ENCODE measurements around the gene EMSY. TPM values are rescaled to one million over a fixed set of nuclear protein-coding genes. Genes with fewer than 3 reads are reported as not detected.

EMSY gene
- total RNA-seq, 1 experiment from 2014 or later = 52.4 TPM

DNA sequence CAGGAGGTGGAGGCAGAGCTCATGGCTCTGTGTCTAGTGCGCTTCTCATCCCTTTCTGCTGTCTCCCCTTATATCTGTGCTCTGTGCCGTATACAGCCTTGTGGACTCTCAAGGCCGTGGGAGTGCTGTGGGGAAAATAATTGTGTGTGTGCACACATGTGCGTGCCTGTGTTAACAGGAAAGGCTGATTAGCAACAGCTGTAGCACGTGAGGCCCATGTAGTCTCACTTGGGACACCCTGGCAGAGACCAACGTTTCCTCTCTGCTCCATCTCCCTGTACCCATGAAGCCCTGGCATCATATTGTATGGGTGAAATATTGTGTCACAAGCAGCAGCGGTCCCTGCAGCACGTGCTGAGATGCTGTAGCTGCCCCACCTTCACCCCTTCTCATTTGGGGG, 116.4 kb downstream of the EMSY start:
- H3K36me3 ChIP-seq (ENCODE audit: insufficient read depth, low read length, poor library complexity, severe bottlenecking) = no peaks in the 10 kb centered on the region
- no peaks in the 10 kb centered on the region for H3K4me1 ChIP-seq (ENCODE audit: insufficient read depth, low read length, poor library complexity, severe bottlenecking)
- H3K4me3 ChIP-seq (ENCODE audit: low read depth, low read length, poor library complexity, severe bottlenecking) = no peak overlapping the region
- no peak for DNase-seq (ENCODE audit: low spot score)
- TF ChIP-seq, protein P1, sequence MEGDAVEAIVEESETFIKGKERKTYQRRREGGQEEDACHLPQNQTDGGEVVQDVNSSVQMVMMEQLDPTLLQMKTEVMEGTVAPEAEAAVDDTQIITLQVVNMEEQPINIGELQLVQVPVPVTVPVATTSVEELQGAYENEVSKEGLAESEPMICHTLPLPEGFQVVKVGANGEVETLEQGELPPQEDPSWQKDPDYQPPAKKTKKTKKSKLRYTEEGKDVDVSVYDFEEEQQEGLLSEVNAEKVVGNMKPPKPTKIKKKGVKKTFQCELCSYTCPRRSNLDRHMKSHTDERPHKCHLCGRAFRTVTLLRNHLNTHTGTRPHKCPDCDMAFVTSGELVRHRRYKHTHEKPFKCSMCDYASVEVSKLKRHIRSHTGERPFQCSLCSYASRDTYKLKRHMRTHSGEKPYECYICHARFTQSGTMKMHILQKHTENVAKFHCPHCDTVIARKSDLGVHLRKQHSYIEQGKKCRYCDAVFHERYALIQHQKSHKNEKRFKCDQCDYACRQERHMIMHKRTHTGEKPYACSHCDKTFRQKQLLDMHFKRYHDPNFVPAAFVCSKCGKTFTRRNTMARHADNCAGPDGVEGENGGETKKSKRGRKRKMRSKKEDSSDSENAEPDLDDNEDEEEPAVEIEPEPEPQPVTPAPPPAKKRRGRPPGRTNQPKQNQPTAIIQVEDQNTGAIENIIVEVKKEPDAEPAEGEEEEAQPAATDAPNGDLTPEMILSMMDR (conservative IDR thresholded peaks at IDR 0.05; ENCODE audit: low read depth, low read length) = no peak
- no peak for TF ChIP-seq EZH2 (IDR thresholded peaks at IDR 0.05; ENCODE audit: borderline replicate concordance, low read depth, low read length, poor library complexity, severe bottlenecking)
- no peaks in the 10 kb centered on the region for H3K9me3 ChIP-seq (ENCODE audit: low read depth, low read length, poor library complexity, severe bottlenecking)
- ChIA-PET CTCF (no interaction called here), POLR2A (ENCODE audit: low non-redundant PET) (no interaction called here)
- no TSS peak for BruUV-seq (replicated peaks)
- intact Hi-C loops (cut with micrococcal nuclease; ENCODE audit: unreplicated experiment) = no loop called here
- no peaks in the 10 kb centered on the region for H3K27me3 ChIP-seq (replicated peaks; ENCODE audit: insufficient read depth, low read depth, low read length, poor library complexity)
- H3K27ac ChIP-seq (ENCODE audit: low read depth, low read length, poor library complexity, severe bottlenecking) = no peak overlapping the region

DNA sequence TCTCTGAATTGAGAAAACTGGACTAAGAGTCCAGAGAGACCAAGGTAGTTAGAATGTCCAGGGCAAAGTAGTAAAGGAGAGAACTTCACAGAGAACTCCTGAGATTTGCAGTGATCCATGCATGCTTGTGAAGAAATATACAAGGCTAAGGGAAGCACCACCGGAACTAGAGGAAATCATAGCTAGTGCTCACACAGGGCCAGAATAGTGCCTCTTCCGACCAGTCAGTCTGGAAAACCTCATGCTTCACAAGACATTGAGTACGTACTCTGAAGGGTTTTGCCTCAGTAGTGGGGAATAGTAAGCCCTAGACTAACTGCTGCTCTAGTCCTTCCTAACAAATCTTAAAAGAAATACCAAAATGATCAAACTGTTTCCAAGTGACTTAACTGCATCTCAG, 117.7 kb downstream of the EMSY start:
- BruUV-seq (replicated peaks) = no TSS peak

DNA sequence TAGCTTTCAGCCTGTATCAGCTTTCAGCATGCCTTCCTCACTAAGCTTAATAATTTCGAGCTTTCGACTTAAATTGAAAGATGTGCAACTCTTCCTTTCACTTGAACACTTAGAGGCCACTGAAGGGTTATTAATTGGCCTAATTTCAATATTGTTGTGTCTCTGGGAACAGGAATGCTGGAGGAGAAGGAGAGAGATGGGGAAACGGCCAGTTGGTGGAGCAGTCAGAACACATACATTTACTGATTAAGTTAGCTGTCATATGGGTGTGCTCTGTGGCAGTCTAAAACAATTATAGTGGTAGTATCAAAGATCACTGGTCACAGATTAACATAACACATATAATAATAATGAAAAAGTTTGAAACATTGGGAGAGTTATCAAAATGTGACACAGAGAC, 119.5 kb downstream of the EMSY start:
- no peaks in the 10 kb centered on the region for H3K36me3 ChIP-seq (ENCODE audit: insufficient read depth, low read length, poor library complexity, severe bottlenecking)
- H3K27me3 ChIP-seq (replicated peaks; ENCODE audit: insufficient read depth, low read depth, low read length, poor library complexity) = no peaks in the 10 kb centered on the region
- intact Hi-C loops (cut with micrococcal nuclease; ENCODE audit: unreplicated experiment) = no loop called here
- no peak overlapping the region for H3K27ac ChIP-seq (ENCODE audit: low read depth, low read length, poor library complexity, severe bottlenecking)
- DNase-seq (ENCODE audit: low spot score) = no peak
- no peaks in the 10 kb centered on the region for H3K4me1 ChIP-seq (ENCODE audit: insufficient read depth, low read length, poor library complexity, severe bottlenecking)
- H3K9me3 ChIP-seq (ENCODE audit: low read depth, low read length, poor library complexity, severe bottlenecking) = no peaks in the 10 kb centered on the region
- no TSS peak for BruUV-seq (replicated peaks)
- TF ChIP-seq EZH2 (IDR thresholded peaks at IDR 0.05; ENCODE audit: borderline replicate concordance, low read depth, low read length, poor library complexity, severe bottlenecking) = no peak
- TF ChIP-seq, protein P1 (conservative IDR thresholded peaks at IDR 0.05; ENCODE audit: low read depth, low read length) = no peak
- ChIA-PET POLR2A (ENCODE audit: low non-redundant PET) (interaction anchor here (0.6 kb wide), 1 partner anchor 69 kb away, joined by 9 read pairs; no protein-coding TSS in a partner anchor), CTCF (no interaction called here)
- H3K4me3 ChIP-seq (ENCODE audit: low read depth, low read length, poor library complexity, severe bottlenecking) = no peak overlapping the region

More for the DNA sequence above, 117.7 kb downstream of the EMSY start:
- no peak overlapping the region for H3K27ac ChIP-seq (ENCODE audit: low read depth, low read length, poor library complexity, severe bottlenecking)
- TF ChIP-seq, protein P1 (conservative IDR thresholded peaks at IDR 0.05; ENCODE audit: low read depth, low read length) = no peak
- no peak for TF ChIP-seq EZH2 (IDR thresholded peaks at IDR 0.05; ENCODE audit: borderline replicate concordance, low read depth, low read length, poor library complexity, severe bottlenecking)
- no peaks in the 10 kb centered on the region for H3K9me3 ChIP-seq (ENCODE audit: low read depth, low read length, poor library complexity, severe bottlenecking)
- CTCF ChIA-PET = no interaction called here
- H3K27me3 ChIP-seq (replicated peaks; ENCODE audit: insufficient read depth, low read depth, low read length, poor library complexity) = no peaks in the 10 kb centered on the region
- no peaks in the 10 kb centered on the region for H3K36me3 ChIP-seq (ENCODE audit: insufficient read depth, low read length, poor library complexity, severe bottlenecking)
- intact Hi-C loops (cut with micrococcal nuclease; ENCODE audit: unreplicated experiment) = no loop called here
- POLR2A ChIA-PET (ENCODE audit: low non-redundant PET) = no interaction called here
- no peaks in the 10 kb centered on the region for H3K4me1 ChIP-seq (ENCODE audit: insufficient read depth, low read length, poor library complexity, severe bottlenecking)
- DNase-seq (ENCODE audit: low spot score) = no peak
- H3K4me3 ChIP-seq (ENCODE audit: low read depth, low read length, poor library complexity, severe bottlenecking) = no peak overlapping the region
